ENCODE data around the gene MIPOL1. TPM values are rescaled to one million over a fixed set of nuclear protein-coding genes. Genes with fewer than 3 reads are reported as not detected.
"Not testable (repeated sequence)": the region's sequence is repeated elsewhere in the genome, so short reads cannot be mapped to it uniquely, and the experiment has no call there.

MIPOL1 gene
- total and polyA plus RNA-seq, 8 donors = 2.4 to 9.0 (median 6.4) TPM

DNA sequence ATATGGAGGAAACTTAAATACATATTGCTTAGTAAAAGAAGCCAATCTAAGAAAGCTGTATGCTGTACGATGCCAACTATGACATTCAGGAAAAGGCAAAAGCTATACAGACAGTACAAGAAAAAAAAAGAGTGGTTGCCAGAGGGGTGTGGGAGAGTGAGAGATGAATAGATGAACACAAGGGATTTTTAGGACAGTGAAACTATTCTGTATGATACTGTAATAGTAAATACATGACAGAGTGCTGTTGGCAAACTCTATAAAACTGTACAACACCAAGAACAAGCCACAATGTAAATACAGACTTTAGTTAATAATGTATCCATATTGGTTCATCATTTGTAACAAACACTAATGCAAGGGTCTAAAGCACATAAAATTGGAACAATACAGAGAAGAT lies 10.9 kb upstream of the MIPOL1 start:
- intact Hi-C loops (cut with DNase I) = no loop called here
- no peak for DNase-seq
- Histone ChIP-seq H3K4me1 (no peaks in the 10 kb centered on the region), H3K9me3 (no peaks in the 10 kb centered on the region), H3K4me3 (no peak overlapping the region), H3K27me3 (no peaks in the 10 kb centered on the region), H3K36me3 (no peaks in the 10 kb centered on the region), H3K27ac (no peak overlapping the region)
- no peak for FAIRE-seq
- WGBS, 2 donors = 87 to 96% methylated on average over 1 of the region's 1 CpG
- ATAC-seq = no peak
- TF ChIP-seq, protein P1, sequence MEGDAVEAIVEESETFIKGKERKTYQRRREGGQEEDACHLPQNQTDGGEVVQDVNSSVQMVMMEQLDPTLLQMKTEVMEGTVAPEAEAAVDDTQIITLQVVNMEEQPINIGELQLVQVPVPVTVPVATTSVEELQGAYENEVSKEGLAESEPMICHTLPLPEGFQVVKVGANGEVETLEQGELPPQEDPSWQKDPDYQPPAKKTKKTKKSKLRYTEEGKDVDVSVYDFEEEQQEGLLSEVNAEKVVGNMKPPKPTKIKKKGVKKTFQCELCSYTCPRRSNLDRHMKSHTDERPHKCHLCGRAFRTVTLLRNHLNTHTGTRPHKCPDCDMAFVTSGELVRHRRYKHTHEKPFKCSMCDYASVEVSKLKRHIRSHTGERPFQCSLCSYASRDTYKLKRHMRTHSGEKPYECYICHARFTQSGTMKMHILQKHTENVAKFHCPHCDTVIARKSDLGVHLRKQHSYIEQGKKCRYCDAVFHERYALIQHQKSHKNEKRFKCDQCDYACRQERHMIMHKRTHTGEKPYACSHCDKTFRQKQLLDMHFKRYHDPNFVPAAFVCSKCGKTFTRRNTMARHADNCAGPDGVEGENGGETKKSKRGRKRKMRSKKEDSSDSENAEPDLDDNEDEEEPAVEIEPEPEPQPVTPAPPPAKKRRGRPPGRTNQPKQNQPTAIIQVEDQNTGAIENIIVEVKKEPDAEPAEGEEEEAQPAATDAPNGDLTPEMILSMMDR (IDR thresholded peaks at IDR 0.05) = no peak

DNA sequence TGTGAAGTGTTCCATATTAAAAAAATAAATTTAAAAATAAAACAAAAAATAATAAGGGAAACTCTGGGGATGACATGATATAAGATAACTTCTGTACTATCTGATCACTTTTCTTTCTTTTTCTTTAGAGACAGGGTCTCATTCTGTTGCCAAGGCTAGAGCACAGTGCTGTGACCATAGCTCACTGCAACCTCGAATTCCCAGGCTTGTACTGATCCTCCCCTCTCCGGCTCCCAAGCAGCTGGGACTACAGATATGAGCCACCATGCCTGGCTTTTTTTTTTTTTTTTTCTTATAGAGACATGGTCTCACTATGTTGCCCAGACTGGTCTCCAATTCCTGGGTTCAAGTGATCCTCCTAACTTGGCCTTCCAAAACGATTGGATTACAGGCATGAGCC lies 10.4 kb upstream of the MIPOL1 start:
- no peak for FAIRE-seq
- TF ChIP-seq, protein P1 (IDR thresholded peaks at IDR 0.05) = no peak

GRCh38 chr14:37187840-37188577 lies 9.7 kb upstream of the MIPOL1 start:
- H3K27me3 ChIP-seq; ATAC-seq; intact Hi-C loops (cut with DNase I); H3K36me3 ChIP-seq; H3K9me3 ChIP-seq; DNase-seq; H3K27ac ChIP-seq; H3K4me3 ChIP-seq; FAIRE-seq; H3K4me1 ChIP-seq: not testable (repeated sequence)
- WGBS, 2 donors = 69 to 71% methylated on average over 9 of the region's 9 CpGs

More for the DNA sequence above, 10.4 kb upstream of the MIPOL1 start:
- no peaks in the 10 kb centered on the region for H3K4me1 ChIP-seq
- no peak overlapping the region for H3K4me3 ChIP-seq
- intact Hi-C loops (cut with DNase I) = no loop called here
- no peak overlapping the region for H3K27ac ChIP-seq
- 60 to 72% methylated on average over 3 of the region's 3 CpGs for WGBS, 2 donors
- no peaks in the 10 kb centered on the region for H3K9me3 ChIP-seq
- H3K27me3 ChIP-seq = no peaks in the 10 kb centered on the region
- DNase-seq (no peak), ATAC-seq (no peak)
- no peaks in the 10 kb centered on the region for H3K36me3 ChIP-seq

DNA sequence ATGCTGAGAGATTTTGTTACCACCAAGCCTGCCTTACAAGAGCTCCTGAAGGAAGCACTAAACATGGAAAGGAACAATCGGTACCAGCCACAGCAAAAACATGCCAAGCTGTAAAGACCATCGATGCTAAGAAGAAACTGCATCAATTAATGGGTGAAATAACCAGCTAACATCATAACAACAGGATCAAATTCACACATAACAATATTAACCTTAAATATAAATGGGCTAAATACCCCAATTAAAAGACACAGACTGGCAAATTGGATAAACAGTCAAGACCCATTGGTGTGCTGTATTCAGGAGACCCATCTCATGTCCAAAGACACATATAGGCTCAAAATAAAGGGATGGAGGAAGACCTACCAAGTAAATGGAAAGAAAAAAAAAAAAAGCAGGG lies 8.0 kb upstream of the MIPOL1 start:
- intact Hi-C loops (cut with DNase I); H3K27ac ChIP-seq; H3K9me3 ChIP-seq; H3K36me3 ChIP-seq; ATAC-seq; H3K4me1 ChIP-seq; H3K4me3 ChIP-seq; FAIRE-seq; H3K27me3 ChIP-seq; DNase-seq: not testable (repeated sequence)
- 83 to 86% methylated on average over 2 of the region's 2 CpGs for whole genome bisulfite sequencing, 2 donors

DNA sequence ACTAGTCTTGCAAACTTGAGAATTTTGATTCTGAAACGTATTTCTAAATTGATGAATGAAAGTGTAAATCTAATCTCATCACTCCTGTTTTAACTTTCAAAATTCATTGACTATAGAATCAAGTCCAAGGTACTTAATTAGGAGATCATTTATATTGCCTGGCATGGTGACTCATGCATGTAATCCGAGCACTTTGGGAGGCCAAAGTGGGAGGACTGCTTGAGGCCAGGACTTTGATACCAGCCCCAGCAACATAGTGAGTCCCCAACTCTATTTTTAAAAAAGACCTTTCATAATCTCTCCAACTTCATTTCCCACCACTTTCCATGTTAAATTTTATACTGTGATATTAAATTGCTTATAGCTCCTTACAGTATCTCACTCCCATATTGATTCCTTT lies 3.0 kb upstream of the MIPOL1 start:
- Histone ChIP-seq H3K27ac (no peak overlapping the region), H3K27me3 (no peaks in the 10 kb centered on the region), H3K9me3 (no peaks in the 10 kb centered on the region), H3K36me3 (no peaks in the 10 kb centered on the region), H3K4me1 (peaks cover 0 to 16% (median 7%) of the 10 kb centered on the region in 3 donors), H3K4me3 (no peak overlapping the region)
- ATAC-seq (no peak), FAIRE-seq (no peak), DNase-seq (no peak)
- WGBS, 2 donors = 81 to 94% methylated on average over 2 of the region's 2 CpGs
- intact Hi-C loops (cut with DNase I) = no loop called here
- TF ChIP-seq, protein P1 (IDR thresholded peaks at IDR 0.05) = no peak

DNA sequence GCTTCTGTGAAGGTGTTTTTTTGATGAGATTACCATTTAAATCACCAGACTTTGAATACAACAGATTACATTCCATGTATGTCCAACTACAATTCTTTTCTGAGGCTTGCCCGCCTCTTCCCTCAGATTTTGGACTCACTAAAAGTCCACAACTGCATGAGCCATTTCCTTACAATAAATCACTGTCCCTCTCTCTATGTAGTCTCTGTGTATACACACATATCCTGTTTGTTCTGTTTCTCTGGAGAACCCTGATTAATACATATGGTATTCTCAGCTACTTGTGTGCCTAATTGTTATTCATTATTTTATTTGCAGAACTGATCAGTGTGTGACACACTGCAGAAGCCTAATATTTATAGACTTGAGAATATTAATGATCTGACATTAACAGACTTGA lies 2.4 kb upstream of the MIPOL1 start:
- no peak for ATAC-seq
- H3K4me1 ChIP-seq = peaks cover 0 to 16% (median 7%) of the 10 kb centered on the region in 3 donors
- no peaks in the 10 kb centered on the region for H3K9me3 ChIP-seq
- 76 to 78% methylated on average over 1 of the region's 1 CpG for WGBS, 2 donors
- no peaks in the 10 kb centered on the region for H3K36me3 ChIP-seq
- no peaks in the 10 kb centered on the region for H3K27me3 ChIP-seq
- no peak for DNase-seq
- no peak overlapping the region for H3K27ac ChIP-seq
- no peak for FAIRE-seq
- TF ChIP-seq, protein P1 (IDR thresholded peaks at IDR 0.05) = no peak
- intact Hi-C loops (cut with DNase I) = no loop called here
- H3K4me3 ChIP-seq = no peak overlapping the region
